Glomerular endothelial cell (primary cell): ENCODE results near the gene NR1H3. TPM values are rescaled to one million over a fixed set of nuclear protein-coding genes. Genes with fewer than 3 reads are reported as not detected.
"Not testable (repeated sequence)": the region's sequence is repeated elsewhere in the genome, so short reads cannot be mapped to it uniquely, and the experiment has no call there.

Experiments
- DNase-seq: peaks from one replicate; pipeline ENCODE4 v3.0.0-alpha.2; 2011; ENCODE audit warnings: low read depth, low spot score; ENCODE audit errors: extremely low read depth
- total RNA-seq: library from RNA; depleted of rRNA; stranded (reverse); fragments of >200 nt; gene quantifications from 2 replicates; pipeline ENCODE4 v1.2.3, GENCODE V29; 2015

The NR1H3 gene
- total RNA-seq, 1 donor from 2014 or later, result 4.1 TPM

DNA sequence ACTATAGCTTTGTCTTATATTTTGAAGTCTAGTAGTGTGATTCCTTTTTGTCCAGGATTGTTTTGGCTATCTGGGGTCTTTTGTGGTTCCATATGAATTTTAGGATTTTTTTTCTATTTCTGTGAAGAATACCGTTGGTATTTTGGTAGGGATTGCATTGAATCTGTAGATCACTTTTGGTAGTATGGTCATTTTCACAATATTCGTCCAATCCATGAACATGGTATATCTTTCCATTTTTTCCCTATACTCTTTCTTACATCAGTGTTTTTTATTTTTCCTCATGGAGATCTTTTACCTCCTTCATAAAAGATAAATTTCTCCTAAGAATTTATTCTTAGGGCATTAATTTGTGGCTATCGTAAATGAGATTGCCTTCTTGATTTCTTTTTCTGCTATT lies 41.3 kb downstream of the NR1H3 start:
- DNase-seq, result no peak

- DNase-seq, result no peak
Observed at GRCh38 chr11:47302853-47303252, 45.1 kb downstream of the NR1H3 start.

DNA sequence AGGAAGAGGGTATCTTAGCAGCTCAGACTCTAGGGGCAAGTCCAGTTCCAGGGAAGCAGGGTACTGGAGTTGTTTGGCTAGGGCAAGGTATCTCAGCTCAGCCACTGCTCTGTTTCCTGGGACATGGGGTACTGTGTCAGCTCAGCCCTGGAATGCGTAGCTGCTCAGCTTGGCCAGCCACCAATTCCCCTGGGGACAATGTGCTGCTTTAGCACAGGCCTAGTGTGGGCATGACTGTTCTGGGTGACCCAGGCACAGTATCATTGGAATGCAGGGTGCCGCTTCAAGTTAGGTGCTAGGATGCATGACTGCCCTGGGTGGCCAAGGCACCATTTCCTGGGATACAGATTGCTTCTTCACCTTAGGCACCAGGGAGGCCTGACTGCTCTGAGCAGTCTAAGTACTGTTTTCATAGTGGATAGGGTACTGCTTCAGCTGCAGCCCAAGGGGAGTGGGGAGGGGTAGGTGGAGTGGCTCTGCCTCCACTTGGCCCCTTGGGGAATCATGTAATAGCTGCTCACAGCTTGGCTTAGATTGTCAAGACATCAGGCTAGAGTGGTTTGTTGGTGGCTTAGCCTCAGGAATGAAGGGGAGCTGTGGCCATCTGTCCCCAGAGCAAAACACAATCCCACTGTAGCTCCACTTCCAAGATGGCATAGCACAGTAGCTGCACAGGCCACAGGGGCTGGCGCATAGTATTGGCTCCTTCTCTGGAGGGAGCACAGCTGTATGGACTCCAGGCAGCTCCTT lies 48.1 kb downstream of the NR1H3 start:
- no peak for DNase-seq

DNA sequence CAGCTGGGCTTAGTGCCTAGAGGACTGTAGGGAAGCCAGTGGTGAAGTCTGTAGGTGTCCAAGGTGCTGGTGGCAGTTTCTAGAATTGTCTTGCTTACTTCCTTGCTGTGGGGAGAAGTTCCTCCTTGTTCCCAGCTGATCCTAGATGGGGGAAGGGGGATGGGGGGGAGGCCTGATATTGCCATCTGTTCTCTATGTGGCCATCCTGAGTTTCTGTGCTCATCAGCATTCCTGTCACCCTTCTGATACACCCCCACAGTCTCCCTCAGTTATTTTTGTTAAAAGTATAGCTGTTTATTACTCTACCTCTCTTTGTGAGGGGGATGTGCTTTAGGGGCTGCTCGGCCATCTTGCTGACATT lies 48.7 kb downstream of the NR1H3 start:
- no peak for DNase-seq

- no peak for DNase-seq
Observed at GRCh38 chr11:47308050-47308823, 50.4 kb downstream of the NR1H3 start.

DNA sequence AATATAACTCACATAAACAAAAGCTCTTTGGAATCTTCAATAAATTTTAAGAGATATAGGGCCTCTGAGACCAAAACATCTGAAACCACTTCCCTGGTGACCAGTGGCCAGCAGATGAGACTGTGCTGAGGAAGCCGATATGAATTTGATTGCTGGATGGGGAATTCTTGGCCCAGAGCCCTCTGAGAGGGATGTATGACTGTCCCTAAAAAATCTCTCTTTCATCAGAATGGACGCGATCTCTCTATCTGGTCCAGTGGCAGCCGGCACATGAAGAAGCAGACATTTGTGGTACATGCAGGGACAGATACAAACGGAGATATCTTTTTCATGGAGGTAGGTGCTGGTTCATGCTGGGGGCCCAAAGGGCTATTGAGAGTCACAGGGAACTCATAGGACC lies 57.2 kb downstream of the NR1H3 start:
- DNase-seq, result no peak

- not testable (repeated sequence) for DNase-seq
Observed at GRCh38 chr11:47316501-47316900, 58.7 kb downstream of the NR1H3 start.

GRCh38 chr11:47317064-47317828 lies 59.5 kb downstream of the NR1H3 start:
- no peak for DNase-seq

GRCh38 chr11:47318166-47318565 lies 60.4 kb downstream of the NR1H3 start:
- DNase-seq, result no peak

Other genes with a start within 250 kb of the NR1H3 start
- 91.4 and 105 TPM in 2 replicates for gene ARFGAP2, start 81.1 kb upstream of the NR1H3 start, total RNA-seq
- 16.8 and 21.6 TPM in 2 replicates for gene PACSIN3, start 71.6 kb upstream of the NR1H3 start, total RNA-seq
- gene DDB2, start 43.0 kb upstream of the NR1H3 start, total RNA-seq, result 61.0 and 74.7 TPM in 2 replicates
- 29.9 and 53.1 TPM in 2 replicates for gene ACP2, start 9.2 kb upstream of the NR1H3 start, total RNA-seq
- gene MADD, start 12.1 kb downstream of the NR1H3 start, total RNA-seq, result 28.1 and 39.7 TPM in 2 replicates
- not detected in 2 replicates for gene MYBPC3, start 94.7 kb downstream of the NR1H3 start, total RNA-seq
- gene SPI1, start 120.6 kb downstream of the NR1H3 start, total RNA-seq, result not detected in 2 replicates
- gene SLC39A13, start 150.6 kb downstream of the NR1H3 start, total RNA-seq, result 118 and 133 TPM in 2 replicates
- gene PSMC3, start 168.4 kb downstream of the NR1H3 start, total RNA-seq, result 143 and 156 TPM in 2 replicates
- gene RAPSN, start 191.1 kb downstream of the NR1H3 start, total RNA-seq, result not detected in 2 replicates